ENCODE results near the gene TCF12. TPM values are rescaled to one million over a fixed set of nuclear protein-coding genes. Genes with fewer than 3 reads are reported as not detected.
"Not testable (repeated sequence)": the region's sequence is repeated elsewhere in the genome, so short reads cannot be mapped to it uniquely, and the experiment has no call there.

TCF12 gene
- total RNA-seq, 1 donor from 2014 or later = 138 TPM

DNA sequence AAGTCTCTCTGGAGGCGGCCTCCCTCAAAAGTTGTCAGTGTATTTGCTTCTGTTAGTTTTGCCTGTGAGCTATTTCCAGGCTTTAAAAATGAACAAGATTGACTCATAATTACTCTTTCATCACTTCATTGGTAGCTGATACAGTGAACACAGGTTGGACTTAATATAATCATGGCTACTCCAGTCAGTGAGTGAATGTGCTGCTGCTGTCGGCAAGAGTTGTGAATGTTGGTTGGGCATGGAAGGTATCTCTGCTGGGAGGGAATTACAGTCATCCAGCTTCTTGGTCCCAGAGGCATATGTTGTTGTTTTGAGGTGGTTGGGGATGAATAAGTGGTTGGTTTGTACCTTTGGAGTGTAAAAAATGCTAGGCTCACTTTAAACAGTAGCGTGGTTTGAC is 11.5 kb downstream of the TCF12 start:
- H3K27ac ChIP-seq = no peak overlapping the region
- TF ChIP-seq POLR2AphosphoS5 (IDR thresholded peaks at IDR 0.05; ENCODE audit: insufficient read depth in 1 of 2, low read depth in 1 of 2) (no peak), POLR2A (IDR thresholded peaks at IDR 0.05) (no peak)
- TF ChIP-seq, protein P1, sequence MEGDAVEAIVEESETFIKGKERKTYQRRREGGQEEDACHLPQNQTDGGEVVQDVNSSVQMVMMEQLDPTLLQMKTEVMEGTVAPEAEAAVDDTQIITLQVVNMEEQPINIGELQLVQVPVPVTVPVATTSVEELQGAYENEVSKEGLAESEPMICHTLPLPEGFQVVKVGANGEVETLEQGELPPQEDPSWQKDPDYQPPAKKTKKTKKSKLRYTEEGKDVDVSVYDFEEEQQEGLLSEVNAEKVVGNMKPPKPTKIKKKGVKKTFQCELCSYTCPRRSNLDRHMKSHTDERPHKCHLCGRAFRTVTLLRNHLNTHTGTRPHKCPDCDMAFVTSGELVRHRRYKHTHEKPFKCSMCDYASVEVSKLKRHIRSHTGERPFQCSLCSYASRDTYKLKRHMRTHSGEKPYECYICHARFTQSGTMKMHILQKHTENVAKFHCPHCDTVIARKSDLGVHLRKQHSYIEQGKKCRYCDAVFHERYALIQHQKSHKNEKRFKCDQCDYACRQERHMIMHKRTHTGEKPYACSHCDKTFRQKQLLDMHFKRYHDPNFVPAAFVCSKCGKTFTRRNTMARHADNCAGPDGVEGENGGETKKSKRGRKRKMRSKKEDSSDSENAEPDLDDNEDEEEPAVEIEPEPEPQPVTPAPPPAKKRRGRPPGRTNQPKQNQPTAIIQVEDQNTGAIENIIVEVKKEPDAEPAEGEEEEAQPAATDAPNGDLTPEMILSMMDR (IDR thresholded peaks at IDR 0.05) = no peak

DNA sequence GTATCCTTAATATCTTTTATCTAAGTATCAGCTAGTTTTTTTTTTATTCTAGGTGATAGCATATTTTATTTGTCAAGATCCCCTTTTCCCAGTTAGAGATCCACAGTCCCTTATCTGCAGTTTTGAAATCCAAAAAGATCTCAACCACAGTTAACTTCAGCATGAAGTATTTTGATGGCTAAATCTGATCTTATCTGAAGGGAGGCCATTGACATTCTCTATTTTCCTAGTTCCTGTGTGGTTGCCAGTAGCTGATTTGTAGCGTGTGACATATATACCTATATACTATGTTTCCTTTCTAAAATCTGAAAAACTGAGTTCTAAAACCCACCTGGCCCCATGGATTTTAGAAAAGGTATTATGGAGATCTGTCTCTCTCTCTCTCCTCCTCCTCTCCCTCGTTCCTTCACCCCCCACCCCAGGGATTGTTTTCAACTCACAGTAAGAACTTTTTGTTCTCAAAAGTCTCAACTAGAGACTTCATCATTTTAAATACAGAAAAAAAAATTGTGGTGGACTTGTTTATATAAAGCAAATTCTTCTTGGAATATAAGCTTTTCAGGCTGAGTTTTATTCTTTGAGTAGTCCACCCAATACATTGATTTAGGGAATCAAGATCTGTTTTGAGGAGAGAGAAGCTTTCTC is 12.3 kb downstream of the TCF12 start:
- peaks cover 0 to 5% of the 10 kb centered on the region in 2 donors for H3K36me3 ChIP-seq
- no peak overlapping the region for H3K27ac ChIP-seq
- no peak overlapping the region for H3K4me3 ChIP-seq
- H3K9me3 ChIP-seq = no peaks in the 10 kb centered on the region
- intact Hi-C loops (cut with DNase I) = loop anchor here (5.0 kb wide), 1 partner anchor 2002 kb away; the partner anchor contains the start of gene SLTM
- H3K27me3 ChIP-seq = no peaks in the 10 kb centered on the region
- H3K4me1 ChIP-seq = peaks cover 83% of the 10 kb centered on the region
- no peak for DNase-seq (ENCODE audit: extremely low spot score in 2 of 2)
- no peak for TF ChIP-seq POLR2AphosphoS5 (IDR thresholded peaks at IDR 0.05; ENCODE audit: insufficient read depth in 1 of 2, low read depth in 1 of 2)

More for the DNA sequence above, 11.5 kb downstream of the TCF12 start:
- H3K9me3 ChIP-seq = no peaks in the 10 kb centered on the region
- DNase-seq (ENCODE audit: extremely low spot score in 2 of 2) = no peak
- H3K4me3 ChIP-seq = no peak overlapping the region
- intact Hi-C loops (cut with DNase I) = loop anchor here (5.0 kb wide), 1 partner anchor 2002 kb away; the partner anchor contains the start of gene SLTM
- H3K36me3 ChIP-seq = no peaks in the 10 kb centered on the region
- H3K27me3 ChIP-seq = no peaks in the 10 kb centered on the region
- peaks cover 87% of the 10 kb centered on the region for H3K4me1 ChIP-seq

DNA sequence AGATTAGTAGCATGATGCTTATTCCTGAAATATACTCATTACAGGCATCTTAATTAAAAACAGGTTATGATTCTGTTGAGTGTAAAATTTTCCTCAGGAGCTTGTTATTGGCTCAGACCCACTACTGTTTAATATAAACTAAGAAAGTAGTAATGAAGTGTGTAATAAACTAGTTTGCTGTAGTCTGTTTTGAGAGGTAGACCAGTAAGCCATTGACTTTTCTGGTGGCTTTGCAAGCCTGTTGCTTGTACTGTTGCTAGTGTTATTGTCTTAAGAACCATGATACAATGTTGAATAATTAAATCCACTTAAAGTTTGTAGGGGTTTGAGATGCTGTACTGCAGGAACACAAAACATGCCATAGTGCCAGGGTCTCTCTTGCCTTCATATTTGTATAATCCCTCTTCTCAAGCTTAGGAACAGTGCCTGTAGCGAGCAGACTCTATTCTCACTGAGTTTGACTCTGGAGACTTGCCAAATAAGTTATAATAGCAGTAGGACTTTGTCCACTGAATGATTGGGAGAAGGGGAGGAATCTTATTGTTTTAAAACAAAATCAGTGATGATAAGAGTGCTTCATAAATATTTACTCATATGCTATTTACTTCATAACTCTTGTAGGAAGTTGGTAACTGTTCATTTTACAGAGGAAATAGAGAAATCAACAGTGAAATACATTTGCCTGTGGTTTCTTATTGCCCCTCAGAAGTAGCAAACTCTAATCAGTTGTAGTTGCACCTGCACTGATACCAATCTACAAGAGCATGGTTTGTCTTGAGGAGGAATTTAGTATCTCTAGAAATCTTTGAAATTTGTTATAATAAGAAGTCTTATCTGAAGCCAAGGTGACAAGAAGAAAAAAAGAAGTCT is 13.4 kb downstream of the TCF12 start:
- intact Hi-C loops (cut with DNase I) = loop anchor here (5.0 kb wide), 1 partner anchor 2000 kb away; the partner anchor contains the start of gene SLTM
- no peaks in the 10 kb centered on the region for H3K9me3 ChIP-seq
- no peak overlapping the region for H3K27ac ChIP-seq
- no peak overlapping the region for H3K4me3 ChIP-seq
- peaks cover 0 to 8% of the 10 kb centered on the region in 2 donors for H3K36me3 ChIP-seq
- H3K4me1 ChIP-seq = peaks cover 72% of the 10 kb centered on the region
- TF ChIP-seq, protein P1 (IDR thresholded peaks at IDR 0.05) = no peak
- TF ChIP-seq POLR2AphosphoS5 (IDR thresholded peaks at IDR 0.05; ENCODE audit: insufficient read depth in 1 of 2, low read depth in 1 of 2) = no peak
- TF ChIP-seq POLR2A (IDR thresholded peaks at IDR 0.05) = no peak
- no peak for DNase-seq (ENCODE audit: extremely low spot score in 2 of 2)
- H3K27me3 ChIP-seq = no peaks in the 10 kb centered on the region

DNA sequence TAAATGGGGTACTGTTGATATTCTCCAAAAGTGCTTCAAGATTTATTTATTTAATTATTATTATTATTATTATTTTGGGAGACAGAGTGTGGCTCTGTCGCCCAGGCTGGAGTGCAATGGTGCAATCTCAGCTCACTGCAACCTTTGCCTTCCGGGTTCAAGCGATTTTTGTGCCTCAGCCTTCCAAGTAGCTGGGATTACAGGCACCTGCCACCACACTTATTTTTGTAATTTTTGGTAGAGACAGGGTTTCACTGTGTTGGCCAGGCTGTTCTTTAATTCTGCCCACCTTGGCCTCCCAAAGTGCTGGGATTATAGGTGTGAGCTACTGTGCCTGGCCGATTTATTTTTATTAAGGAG is 14.0 kb downstream of the TCF12 start:
- peaks cover 66% of the 10 kb centered on the region for H3K4me1 ChIP-seq
- not testable (repeated sequence) for H3K27me3 ChIP-seq; H3K27ac ChIP-seq; H3K9me3 ChIP-seq; DNase-seq (ENCODE audit: extremely low spot score in 2 of 2); H3K36me3 ChIP-seq; H3K4me3 ChIP-seq
- intact Hi-C loops (cut with DNase I) = loop anchor here (5.0 kb wide), 1 partner anchor 2000 kb away; the partner anchor contains the start of gene SLTM

DNA sequence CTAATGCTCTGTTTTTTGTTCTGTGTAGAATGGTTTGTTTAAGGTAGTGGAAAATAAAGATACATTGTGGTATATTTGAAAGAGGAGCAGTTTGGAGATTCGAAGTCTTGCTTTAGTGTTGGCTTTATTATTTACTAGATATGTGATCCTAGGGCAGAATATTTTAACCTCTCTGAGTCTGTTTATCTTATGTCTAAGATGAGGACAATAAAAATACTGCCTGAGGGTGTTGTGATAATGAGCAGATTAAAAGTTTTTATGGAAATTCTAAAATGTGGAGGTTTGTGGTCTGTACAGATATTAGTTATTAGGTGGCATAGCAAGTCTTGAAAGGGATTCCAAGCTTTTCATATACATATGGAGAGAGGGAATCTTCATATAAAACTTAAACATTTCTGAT is 15.0 kb downstream of the TCF12 start:
- intact Hi-C loops (cut with DNase I) = loop anchor here (5.0 kb wide), 1 partner anchor 1999 kb away; the partner anchor contains the start of gene SLTM
- H3K4me1 ChIP-seq = peaks cover 56% of the 10 kb centered on the region

More for the DNA sequence above, 15.0 kb downstream of the TCF12 start:
- no peak for DNase-seq (ENCODE audit: extremely low spot score in 2 of 2)
- TF ChIP-seq POLR2A (IDR thresholded peaks at IDR 0.05) (no peak), POLR2AphosphoS5 (IDR thresholded peaks at IDR 0.05; ENCODE audit: insufficient read depth in 1 of 2, low read depth in 1 of 2) (no peak)
- TF ChIP-seq, protein P1 (IDR thresholded peaks at IDR 0.05) = no peak
- H3K27ac ChIP-seq = no peak overlapping the region
- H3K27me3 ChIP-seq = no peaks in the 10 kb centered on the region
- peaks cover 0 to 8% of the 10 kb centered on the region in 2 donors for H3K36me3 ChIP-seq
- no peaks in the 10 kb centered on the region for H3K9me3 ChIP-seq
- no peak overlapping the region for H3K4me3 ChIP-seq
